Stimulated activated CD8-positive, alpha-beta memory T cell treated with anti-CD3 and anti-CD28 coated beads, Interleukin-15, amount 100 ng/mL, for 1 hour (primary cell): Measurements from ENCODE around the gene RAB9A.
"Not testable (repeated sequence)": the region's sequence is repeated elsewhere in the genome, so short reads cannot be mapped to it uniquely, and the experiment has no call there.

ENCODE experiments used
- DNase-seq: peaks from one replicate; pipeline ENCODE4 v3.0.0-alpha.2; 2020; ENCODE audit warnings: low read depth

RAB9A gene

GRCh38 chrX:13700380-13700779 is 11.5 kb downstream of the RAB9A start:
- DNase-seq = no peak

- DNase-seq = no peak
These were observed 13.3 kb downstream of the RAB9A start for GRCh38 chrX:13702111-13702789.

GRCh38 chrX:13703135-13703534 is 14.2 kb downstream of the RAB9A start:
- no peak for DNase-seq

GRCh38 chrX:13703589-13703988 is 14.7 kb downstream of the RAB9A start:
- DNase-seq = no peak

GRCh38 chrX:13711141-13711540 is 22.2 kb downstream of the RAB9A start:
- DNase-seq = no peak

- DNase-seq = no peak
These were observed 27.5 kb downstream of the RAB9A start for GRCh38 chrX:13716455-13716854.

GRCh38 chrX:13716905-13717304 is 28.0 kb downstream of the RAB9A start:
- DNase-seq = no peak

- no peak for DNase-seq
These were observed 29.0 kb downstream of the RAB9A start for GRCh38 chrX:13717700-13718472.

- no peak for DNase-seq
These were observed 30.4 kb downstream of the RAB9A start for GRCh38 chrX:13719192-13719856.

- no peak for DNase-seq
These were observed 32.4 kb downstream of the RAB9A start for GRCh38 chrX:13721371-13721770.

- no peak for DNase-seq
These were observed 33.0 kb downstream of the RAB9A start for GRCh38 chrX:13721819-13722519.

GRCh38 chrX:13724878-13725277 is 36.0 kb downstream of the RAB9A start:
- not testable (repeated sequence) for DNase-seq

- not testable (repeated sequence) for DNase-seq
These were observed 37.7 kb downstream of the RAB9A start for GRCh38 chrX:13726583-13726982.

GRCh38 chrX:13730523-13730922 is 41.6 kb downstream of the RAB9A start:
- not testable (repeated sequence) for DNase-seq

- DNase-seq = no peak
These were observed 43.5 kb downstream of the RAB9A start for GRCh38 chrX:13732246-13733067.

GRCh38 chrX:13733506-13733905 is 44.6 kb downstream of the RAB9A start:
- DNase-seq = no peak

- DNase-seq = peak; percentile 77
These were observed 45.6 kb downstream of the RAB9A start, which contains the start of the genes OFD1 and TRAPPC2 for GRCh38 chrX:13734278-13735172. TSS of gene OFD1 (plus strand) at chrX:13734748. CDS start at chrX:13735072, 324 bp downstream. TSS of gene TRAPPC2 (minus strand) at chrX:13734620. CDS start at chrX:13719963, 14,657 bp downstream.

GRCh38 chrX:13741695-13742094 is 52.8 kb downstream of the RAB9A start:
- no peak for DNase-seq

GRCh38 chrX:13742397-13743176 is 53.7 kb downstream of the RAB9A start:
- DNase-seq = no peak
